H1 (cell line): ENCODE measurements around the gene ZBED1.

Source experiments
- CREB1 ChIP-seq: IDR thresholded peaks from 2 replicates; pipeline ENCODE4 v1.6.1; 2012; ENCODE audit warnings: inconsistent platforms
- CTCF ChIP-seq, 3 experiments: IDR thresholded peaks; 1 replicate in 2 of 3; 2 replicates in 1 of 3; pipeline versions ENCODE4 v1.5.1 to v1.6.1; 2011; ENCODE audit warnings: low read length in 3 of 3, mild to moderate bottlenecking in 3 of 3, inconsistent platforms in 2 of 3, low read depth in 1 of 3, moderate library complexity in 1 of 3; ENCODE audit not compliant: insufficient read depth in 1 of 3; ENCODE audit errors: control extremely low read depth in 1 of 3
- HDAC6 ChIP-seq: IDR thresholded peaks from one replicate; pipeline ENCODE4 v1.7.1; 2012; ENCODE audit warnings: low read depth, mild to moderate bottlenecking, inconsistent platforms, low read length, moderate library complexity
- POLR2A ChIP-seq, 2 experiments: IDR thresholded peaks; 1 replicate in 1 of 2; 2 replicates in 1 of 2; pipeline ENCODE4 v1.6.1; 2011; ENCODE audit warnings: low read depth in 2 of 2, low read length in 2 of 2, mild to moderate bottlenecking in 2 of 2; ENCODE audit errors: control extremely low read depth in 1 of 2
- POLR2AphosphoS5 ChIP-seq: IDR thresholded peaks from 2 replicates; pipeline ENCODE4 v1.6.1; 2011; ENCODE audit warnings: low read depth, low read length
- SP4 ChIP-seq: IDR thresholded peaks from 2 replicates; pipeline ENCODE4 v1.6.1; 2012; ENCODE audit warnings: low read length, inconsistent platforms
- TAF1 ChIP-seq: IDR thresholded peaks from 2 replicates; pipeline ENCODE4 v1.6.1; 2011; ENCODE audit warnings: mild to moderate bottlenecking, low read depth, low read length

GRCh38 chrX:2451501-2452316, 49.1 kb downstream of the ZBED1 start:
- TF ChIP-seq TAF1 (no peak), CTCF (IDR thresholded peaks at IDR 0.05; ENCODE audit: control extremely low read depth in 1 of 3, insufficient read depth in 1 of 3, low read depth in 1 of 3, low read length in 3 of 3) (no peak), SP4 (no peak), CREB1 (0 out of 2 replicates have a peak, but pooled peaks have one; percentile 29), POLR2A (IDR thresholded peaks at IDR 0.05; ENCODE audit: control extremely low read depth in 1 of 2, low read depth in 2 of 2, low read length in 2 of 2) (no peak), POLR2AphosphoS5 (0 out of 2 replicates have a peak, but pooled peaks have one; percentile 16), HDAC6 (no peak)
